HFF-Myc (cell line): Measurements from ENCODE around the gene PSRC1.

Experiments
- DNase-seq: peaks from one replicate; pipeline ENCODE4 v3.0.0-alpha.2; 2011; ENCODE audit warnings: low read depth; ENCODE audit errors: extremely low read depth
- H3K4me3 ChIP-seq: replicated peaks from 2 replicates; pipeline ENCODE4 v1.5.1; 2011; ENCODE audit warnings: low read depth, mild to moderate bottlenecking, control low read depth, low read length
- CTCF ChIP-seq: IDR thresholded peaks from 2 replicates; pipeline ENCODE4 v1.5.1; 2012; ENCODE audit warnings: mild to moderate bottlenecking, low read depth, low read length, control low read depth; ENCODE audit errors: missing control alignments

Gene PSRC1

GRCh38 chr1:109250454-109251276 is 32.3 kb downstream of the PSRC1 start:
- H3K4me3 ChIP-seq, result peak overlapping the region; percentile 13; the same call in 1 of the 2 replicates
- no peak for DNase-seq
- TF ChIP-seq CTCF, result no peak

DNA sequence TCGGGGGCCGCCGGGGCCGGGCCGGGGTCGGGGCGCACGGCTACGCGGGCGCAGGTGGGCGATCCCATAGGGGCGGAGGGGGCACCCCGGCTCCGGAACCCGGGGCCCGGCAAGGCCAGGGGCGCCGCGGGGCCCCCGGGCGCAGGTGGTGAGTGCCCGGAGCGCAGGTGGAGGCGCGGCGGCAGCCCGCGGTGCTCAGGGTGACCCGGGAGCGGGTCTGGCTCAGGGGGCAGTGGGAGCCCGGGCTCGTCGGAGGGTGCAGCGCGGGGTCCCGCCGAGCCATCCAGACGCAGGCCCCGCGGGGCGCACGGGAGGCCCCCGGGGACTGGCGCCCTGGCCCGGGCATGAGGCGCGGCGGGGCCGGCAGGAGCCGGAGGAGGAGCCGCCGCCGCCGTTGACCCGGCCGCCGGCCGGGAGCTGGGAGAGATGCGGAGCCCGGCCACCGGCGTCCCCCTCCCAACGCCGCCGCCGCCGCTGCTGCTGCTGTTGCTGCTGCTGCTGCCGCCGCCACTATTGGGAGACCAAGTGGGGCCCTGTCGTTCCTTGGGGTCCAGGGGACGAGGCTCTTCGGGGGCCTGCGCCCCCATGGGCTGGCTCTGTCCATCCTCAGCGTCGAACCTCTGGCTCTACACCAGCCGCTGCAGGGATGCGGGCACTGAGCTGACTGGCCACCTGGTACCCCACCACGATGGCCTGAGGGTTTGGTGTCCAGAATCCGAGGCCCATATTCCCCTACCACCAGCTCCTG is 33.1 kb downstream of the PSRC1 start:
- H3K4me3 ChIP-seq, result peak overlapping the region; percentile 32
- TF ChIP-seq CTCF, result no peak
- DNase-seq, result no peak

DNA sequence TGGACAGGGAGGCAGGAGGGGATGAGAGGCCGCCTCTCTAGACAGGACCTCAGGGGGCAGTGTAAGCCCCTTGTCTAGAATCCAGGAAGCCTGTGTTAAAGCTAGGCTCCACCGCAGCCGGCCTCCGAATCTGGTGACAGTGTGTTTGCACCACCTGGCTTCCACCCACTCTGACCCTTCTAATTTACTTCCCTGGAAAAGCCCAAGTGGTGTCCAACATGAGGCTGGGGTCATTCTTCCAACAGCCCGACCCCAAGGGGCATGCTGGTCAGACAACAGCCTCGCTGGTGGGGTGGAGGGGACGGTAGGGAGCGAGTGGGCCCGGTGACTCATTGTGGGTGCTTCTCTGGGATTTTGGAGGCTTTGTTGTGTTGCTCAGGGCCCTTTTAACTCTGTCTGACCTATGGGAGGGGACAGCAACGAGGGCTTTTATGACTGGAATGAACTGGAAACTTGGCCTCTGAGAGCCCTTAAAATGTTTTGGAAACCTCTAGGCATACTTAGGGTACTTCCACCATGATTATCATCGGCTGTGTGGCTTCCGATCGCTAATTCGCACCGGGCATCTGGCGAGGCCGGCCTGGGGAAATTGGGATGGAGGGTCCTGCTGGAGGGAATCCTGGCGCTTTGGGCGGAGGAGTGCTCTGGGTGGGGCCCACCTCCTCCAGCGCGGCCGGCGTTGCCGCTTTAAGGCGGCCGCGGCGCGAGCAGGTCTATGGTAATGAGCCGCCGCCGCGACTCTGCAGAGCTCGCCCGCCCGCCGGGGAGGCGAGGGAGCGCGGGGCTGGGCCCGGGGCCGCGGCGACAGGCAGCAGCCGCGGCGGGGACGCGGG is 33.9 kb downstream of the PSRC1 start, which contains the start of gene CELSR2:
CELSR2 (plus strand) TSS at position 743 of the 833 bp plus-strand sequence. CDS start 541 bp downstream, outside the sequence.
- H3K4me3 ChIP-seq, result peak within 1 kb of the TSS; percentile 32
- DNase-seq, result no peak
- no peak for TF ChIP-seq CTCF

- H3K4me3 ChIP-seq, result no peak overlapping the region
- no peak for TF ChIP-seq CTCF
Measured at GRCh38 chr1:109248444-109248796, 34.5 kb downstream of the PSRC1 start.

DNA sequence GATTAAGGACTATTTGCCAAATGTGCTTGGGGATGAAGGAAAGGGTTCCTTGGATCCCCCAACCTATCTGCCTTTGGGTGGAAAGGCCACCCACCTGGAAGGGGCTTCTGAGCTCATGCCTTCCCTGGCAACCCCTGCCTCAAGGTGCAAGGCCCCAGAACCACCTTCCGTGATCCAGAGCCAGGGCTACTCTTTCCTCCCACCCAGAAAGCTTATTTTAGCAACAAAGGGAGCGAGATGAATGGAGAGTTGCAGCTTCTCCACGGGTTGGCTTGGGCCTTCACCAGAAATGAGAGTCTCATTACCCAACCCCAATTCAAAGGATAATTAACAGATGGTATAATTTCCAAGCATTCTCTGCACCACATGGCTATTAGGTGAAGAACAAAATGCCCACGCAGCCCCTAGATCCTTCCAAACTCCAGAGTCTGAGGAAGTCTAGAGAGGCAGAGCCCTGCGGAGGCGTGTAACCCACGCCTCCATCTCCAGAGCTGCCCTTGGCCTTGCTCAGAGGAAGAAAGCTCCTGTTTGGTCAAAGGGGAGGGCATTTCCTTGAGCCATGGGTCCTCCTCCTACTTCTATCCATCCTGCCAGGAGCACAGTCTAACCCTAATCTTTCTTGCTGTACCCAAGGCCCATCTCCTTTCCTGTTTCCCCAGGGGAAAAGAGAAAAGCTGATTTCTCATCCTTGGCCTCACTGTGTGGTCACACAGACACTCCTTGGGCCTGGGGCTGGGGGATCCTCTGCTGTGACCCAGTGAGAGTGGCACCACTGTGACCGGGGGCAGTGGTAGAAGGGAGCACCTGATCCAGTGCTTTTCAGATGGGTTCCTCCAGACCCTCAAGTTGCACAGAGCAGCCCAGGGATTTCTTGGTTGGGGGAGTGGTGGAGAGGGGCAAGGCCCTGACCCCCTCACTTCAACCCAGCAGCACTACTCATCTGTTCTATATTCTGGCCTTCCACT is 35.3 kb downstream of the PSRC1 start:
- no peak for TF ChIP-seq CTCF
- no peak for DNase-seq
- H3K4me3 ChIP-seq, result no peak overlapping the region

More at GRCh38 chr1:109248444-109248796, 34.5 kb downstream of the PSRC1 start:
- DNase-seq, result no peak
